Peyer's patch (tissue), 4 donors: Measurements from ENCODE around the gene ARHGAP23.

Experiments used
- CTCF ChIP-seq, 6 experiments: fragments of 450-650 bp in 4 of 6; fragments of 200-600 bp in 2 of 6; sonication (generic) in 1 of 6; IDR thresholded peaks; one replicate each; pipeline ENCODE4 v1.5.1; 2017 to 2019; ENCODE audit warnings: antibody characterized with exemption in 6 of 6, mild to moderate bottlenecking in 3 of 6, moderate library complexity in 1 of 6
- POLR2A ChIP-seq, 2 donors: fragments of 450-650 bp; IDR thresholded peaks; one replicate each; pipeline ENCODE4 v1.5.1; 2017; ENCODE audit warnings: antibody characterized with exemption in 2 of 2, mild to moderate bottlenecking in 2 of 2, moderate library complexity in 2 of 2

DNA sequence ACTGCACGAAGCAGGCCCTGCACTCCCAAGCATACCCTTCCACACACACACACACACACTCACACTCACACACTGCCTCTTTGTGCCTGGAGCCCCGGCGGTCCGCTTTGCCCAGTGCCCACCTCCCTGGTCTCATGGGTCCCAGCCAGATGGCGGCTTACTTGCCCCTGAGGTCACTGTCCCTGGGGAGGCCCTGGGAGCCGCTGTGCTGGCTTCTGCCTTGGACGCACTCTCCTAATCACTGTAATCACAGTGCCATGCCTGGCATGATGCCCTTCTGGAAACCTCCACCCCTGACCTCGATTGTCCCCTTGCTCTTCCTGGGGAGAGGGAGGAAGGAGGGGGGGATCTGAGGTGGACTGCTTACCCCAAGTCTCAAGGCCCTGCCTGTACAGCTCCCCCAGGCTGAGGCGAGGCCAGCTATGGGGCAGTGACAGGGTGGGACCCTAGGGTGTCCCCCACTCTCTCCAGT, 36.0 kb downstream of the ARHGAP23 start:
- TF ChIP-seq CTCF (IDR thresholded peaks at IDR 0.05) (no peak), POLR2A (IDR thresholded peaks at IDR 0.05) (no peak)
